Measurements from ENCODE around the gene MPDZ. TPM values are rescaled to one million over a fixed set of nuclear protein-coding genes. Genes with fewer than 3 reads are reported as not detected.

The MPDZ gene
- total RNA-seq, 3 donors from 2014 or later (not counting 1 experiment from before 2014, with no cell fraction given): not detected

DNA sequence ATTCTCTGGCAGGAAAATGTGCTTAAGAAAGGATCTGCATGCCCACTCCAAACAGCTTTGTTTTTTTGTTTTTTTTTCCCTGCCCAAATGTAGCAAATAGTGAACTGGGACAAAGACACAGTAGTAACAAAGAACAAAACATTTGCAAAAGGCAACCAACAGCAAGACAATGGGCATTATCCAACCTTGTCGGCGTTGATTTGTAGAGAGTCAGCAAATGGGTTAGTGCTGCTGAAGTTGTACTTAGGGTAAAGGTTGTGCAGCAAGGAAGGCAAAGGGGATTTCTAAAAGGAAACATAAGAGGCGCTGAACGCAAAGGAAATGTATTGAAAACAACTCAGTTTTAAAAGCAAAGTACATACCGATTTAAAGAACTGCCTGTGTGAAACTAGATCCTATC, 136.2 kb downstream of the MPDZ start:
- Histone ChIP-seq H3K27ac (ENCODE audit: low read length) (no peak overlapping the region), H3K9me3 (ENCODE audit: control insufficient read depth, insufficient read depth, low read length) (no peaks in the 10 kb centered on the region), H3K27me3 (ENCODE audit: control insufficient read depth, insufficient read depth, low read length) (no peaks in the 10 kb centered on the region), H3K4me1 (ENCODE audit: control insufficient read depth, insufficient read depth, low read length) (no peaks in the 10 kb centered on the region), H3K36me3 (ENCODE audit: control insufficient read depth, insufficient read depth, low read length) (no peaks in the 10 kb centered on the region), H3K4me3 (ENCODE audit: low read length) (no peak overlapping the region)
- ATAC-seq (no peak), DNase-seq (no peak)
- Mint-ChIP-seq H3K27ac (no peak overlapping the region), H3K4me1 (no peaks in the 10 kb centered on the region), H3K4me3 (no peak overlapping the region), H3K36me3 (no peaks in the 10 kb centered on the region), H3K27me3 (ENCODE audit: low read depth in 2 of 2) (no peaks in the 10 kb centered on the region), H3K9me3 (peaks cover 3 to 7% of the 10 kb centered on the region in 2 donors)
- TF ChIP-seq, protein P1, sequence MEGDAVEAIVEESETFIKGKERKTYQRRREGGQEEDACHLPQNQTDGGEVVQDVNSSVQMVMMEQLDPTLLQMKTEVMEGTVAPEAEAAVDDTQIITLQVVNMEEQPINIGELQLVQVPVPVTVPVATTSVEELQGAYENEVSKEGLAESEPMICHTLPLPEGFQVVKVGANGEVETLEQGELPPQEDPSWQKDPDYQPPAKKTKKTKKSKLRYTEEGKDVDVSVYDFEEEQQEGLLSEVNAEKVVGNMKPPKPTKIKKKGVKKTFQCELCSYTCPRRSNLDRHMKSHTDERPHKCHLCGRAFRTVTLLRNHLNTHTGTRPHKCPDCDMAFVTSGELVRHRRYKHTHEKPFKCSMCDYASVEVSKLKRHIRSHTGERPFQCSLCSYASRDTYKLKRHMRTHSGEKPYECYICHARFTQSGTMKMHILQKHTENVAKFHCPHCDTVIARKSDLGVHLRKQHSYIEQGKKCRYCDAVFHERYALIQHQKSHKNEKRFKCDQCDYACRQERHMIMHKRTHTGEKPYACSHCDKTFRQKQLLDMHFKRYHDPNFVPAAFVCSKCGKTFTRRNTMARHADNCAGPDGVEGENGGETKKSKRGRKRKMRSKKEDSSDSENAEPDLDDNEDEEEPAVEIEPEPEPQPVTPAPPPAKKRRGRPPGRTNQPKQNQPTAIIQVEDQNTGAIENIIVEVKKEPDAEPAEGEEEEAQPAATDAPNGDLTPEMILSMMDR (IDR thresholded peaks at IDR 0.05): no peak
- 76% methylated on average over 5 of the region's 5 CpGs for WGBS (ENCODE audit: insufficient coverage)
- intact Hi-C loops (cut with micrococcal nuclease): no loop called here

DNA sequence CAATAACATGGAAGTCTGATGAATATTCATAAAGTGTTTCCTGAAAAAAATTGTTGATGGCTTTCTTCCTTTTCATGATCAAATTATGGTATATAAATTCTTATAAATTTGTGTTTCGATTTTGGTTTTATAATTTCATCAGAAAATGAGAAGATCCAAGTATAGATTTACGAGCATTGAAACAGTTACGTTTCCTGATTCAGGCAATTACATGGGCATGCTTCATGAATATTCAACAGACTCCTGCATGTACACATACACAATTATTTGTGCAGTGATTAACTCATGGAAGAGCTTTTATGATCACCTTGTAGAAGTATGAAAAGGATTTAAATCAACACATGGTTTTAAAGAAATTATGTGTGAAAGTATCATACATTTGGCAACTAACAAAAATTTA, 136.7 kb downstream of the MPDZ start:
- Histone ChIP-seq H3K9me3 (ENCODE audit: control insufficient read depth, insufficient read depth, low read length) (no peaks in the 10 kb centered on the region), H3K27ac (ENCODE audit: low read length) (no peak overlapping the region), H3K36me3 (ENCODE audit: control insufficient read depth, insufficient read depth, low read length) (no peaks in the 10 kb centered on the region), H3K27me3 (ENCODE audit: control insufficient read depth, insufficient read depth, low read length) (no peaks in the 10 kb centered on the region), H3K4me1 (ENCODE audit: control insufficient read depth, insufficient read depth, low read length) (no peaks in the 10 kb centered on the region), H3K4me3 (ENCODE audit: low read length) (no peak overlapping the region)
- peaks cover 6 to 10% of the 10 kb centered on the region in 2 donors for H3K9me3 Mint-ChIP-seq
- H3K4me1 Mint-ChIP-seq: no peaks in the 10 kb centered on the region
- WGBS (ENCODE audit: insufficient coverage): no CpG with 5 or more reads among the region's 3 CpGs
- no peaks in the 10 kb centered on the region for H3K36me3 Mint-ChIP-seq
- ATAC-seq: no peak
- intact Hi-C loops (cut with micrococcal nuclease): no loop called here
- no peaks in the 10 kb centered on the region for H3K27me3 Mint-ChIP-seq (ENCODE audit: low read depth in 2 of 2)
- DNase-seq: no peak
- H3K4me3 Mint-ChIP-seq: no peak overlapping the region
- TF ChIP-seq, protein P1 (IDR thresholded peaks at IDR 0.05): no peak
- H3K27ac Mint-ChIP-seq: no peak overlapping the region

DNA sequence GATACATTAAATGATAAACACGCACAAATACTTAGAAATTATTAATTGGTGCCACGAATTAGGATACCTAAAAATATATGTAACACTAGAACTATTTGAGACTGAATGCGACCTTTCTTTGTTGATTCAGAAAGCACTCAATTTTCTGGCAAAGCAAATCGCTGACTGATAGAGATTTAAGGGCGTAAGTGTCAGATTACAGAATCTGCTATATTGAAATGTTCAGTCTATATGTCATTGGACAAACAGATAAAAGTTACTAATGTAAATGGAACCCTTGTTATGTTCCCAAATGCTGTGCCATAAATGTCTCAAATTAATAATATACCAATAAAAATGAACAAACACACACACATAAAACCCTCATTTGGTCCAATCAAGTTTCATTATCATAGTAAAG, 137.9 kb downstream of the MPDZ start:
- H3K9me3 ChIP-seq (ENCODE audit: control insufficient read depth, insufficient read depth, low read length): no peaks in the 10 kb centered on the region
- no peaks in the 10 kb centered on the region for H3K27me3 ChIP-seq (ENCODE audit: control insufficient read depth, insufficient read depth, low read length)
- intact Hi-C loops (cut with micrococcal nuclease): no loop called here
- DNase-seq (no peak), ATAC-seq (no peak)
- TF ChIP-seq, protein P1 (IDR thresholded peaks at IDR 0.05): no peak
- Mint-ChIP-seq H3K27ac (no peak overlapping the region), H3K4me1 (no peaks in the 10 kb centered on the region), H3K4me3 (no peak overlapping the region), H3K36me3 (no peaks in the 10 kb centered on the region), H3K9me3 (peaks cover 5 to 10% of the 10 kb centered on the region in 2 donors), H3K27me3 (ENCODE audit: low read depth in 2 of 2) (no peaks in the 10 kb centered on the region)
- no peaks in the 10 kb centered on the region for H3K36me3 ChIP-seq (ENCODE audit: control insufficient read depth, insufficient read depth, low read length)
- no peak overlapping the region for H3K27ac ChIP-seq (ENCODE audit: low read length)
- no peak overlapping the region for H3K4me3 ChIP-seq (ENCODE audit: low read length)
- WGBS (ENCODE audit: insufficient coverage): 88% methylated on average over 4 of the region's 5 CpGs
- H3K4me1 ChIP-seq (ENCODE audit: control insufficient read depth, insufficient read depth, low read length): no peaks in the 10 kb centered on the region

DNA sequence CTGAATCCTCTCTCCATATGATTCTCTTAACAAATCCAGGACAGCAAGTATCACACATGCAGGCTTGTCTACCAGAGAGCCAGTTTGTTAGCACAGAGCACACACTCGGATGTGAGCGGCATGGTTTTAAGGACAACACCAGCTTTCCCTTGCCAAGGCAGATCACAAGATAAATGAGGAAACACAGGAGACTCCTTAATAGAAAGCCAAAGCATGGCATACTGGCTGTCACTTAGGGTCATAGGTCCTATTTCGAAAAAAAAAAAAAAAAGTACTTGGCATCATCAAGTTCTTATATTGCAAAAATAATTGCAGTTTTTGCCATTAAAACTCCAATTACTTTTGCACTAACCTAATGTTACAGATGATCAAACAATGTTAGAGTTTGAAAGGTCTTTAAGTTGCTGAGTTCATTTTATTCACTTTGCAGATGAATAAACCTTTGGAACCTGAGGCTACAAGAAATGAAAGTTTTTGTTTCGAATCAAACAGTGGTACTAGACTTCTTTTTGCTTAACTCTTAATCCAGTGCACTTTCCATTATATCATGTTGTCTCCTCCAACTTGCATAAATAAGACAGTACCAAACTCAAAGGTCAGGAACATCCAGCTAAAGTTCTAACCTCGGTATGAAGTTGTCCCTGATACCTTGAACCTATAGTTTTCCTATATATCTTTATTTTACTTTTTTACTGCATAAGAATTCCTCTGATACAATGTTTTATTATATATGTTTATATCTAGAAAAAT, 138.5 kb downstream of the MPDZ start:
- no peaks in the 10 kb centered on the region for H3K36me3 Mint-ChIP-seq

More for the DNA sequence above, 138.5 kb downstream of the MPDZ start:
- ATAC-seq (no peak), DNase-seq (no peak)
- Mint-ChIP-seq H3K27ac (no peak overlapping the region), H3K4me1 (no peaks in the 10 kb centered on the region), H3K27me3 (ENCODE audit: low read depth in 2 of 2) (no peaks in the 10 kb centered on the region), H3K4me3 (no peak overlapping the region), H3K9me3 (peaks cover 5 to 10% of the 10 kb centered on the region in 2 donors)
- Histone ChIP-seq H3K27me3 (ENCODE audit: control insufficient read depth, insufficient read depth, low read length) (no peaks in the 10 kb centered on the region), H3K4me1 (ENCODE audit: control insufficient read depth, insufficient read depth, low read length) (no peaks in the 10 kb centered on the region), H3K36me3 (ENCODE audit: control insufficient read depth, insufficient read depth, low read length) (no peaks in the 10 kb centered on the region), H3K9me3 (ENCODE audit: control insufficient read depth, insufficient read depth, low read length) (no peaks in the 10 kb centered on the region), H3K27ac (ENCODE audit: low read length) (no peak overlapping the region), H3K4me3 (ENCODE audit: low read length) (no peak overlapping the region)
- TF ChIP-seq, protein P1 (IDR thresholded peaks at IDR 0.05): no peak
- 77% methylated on average over 4 of the region's 5 CpGs for WGBS (ENCODE audit: insufficient coverage)
- intact Hi-C loops (cut with micrococcal nuclease): no loop called here

Measured in natural killer cell (primary cell).